Activated CD8-positive, alpha-beta memory T cell treated with anti-CD3 and anti-CD28 coated beads, Interleukin-2, amount 50 U/mL, for 24 hours (primary cell): ENCODE data around the gene ARHGEF17.

Experiments used
- DNase-seq: peaks from one replicate; pipeline ENCODE4 v3.0.0-alpha.2; 2020; ENCODE audit errors: extremely low read depth

The ARHGEF17 gene

DNA sequence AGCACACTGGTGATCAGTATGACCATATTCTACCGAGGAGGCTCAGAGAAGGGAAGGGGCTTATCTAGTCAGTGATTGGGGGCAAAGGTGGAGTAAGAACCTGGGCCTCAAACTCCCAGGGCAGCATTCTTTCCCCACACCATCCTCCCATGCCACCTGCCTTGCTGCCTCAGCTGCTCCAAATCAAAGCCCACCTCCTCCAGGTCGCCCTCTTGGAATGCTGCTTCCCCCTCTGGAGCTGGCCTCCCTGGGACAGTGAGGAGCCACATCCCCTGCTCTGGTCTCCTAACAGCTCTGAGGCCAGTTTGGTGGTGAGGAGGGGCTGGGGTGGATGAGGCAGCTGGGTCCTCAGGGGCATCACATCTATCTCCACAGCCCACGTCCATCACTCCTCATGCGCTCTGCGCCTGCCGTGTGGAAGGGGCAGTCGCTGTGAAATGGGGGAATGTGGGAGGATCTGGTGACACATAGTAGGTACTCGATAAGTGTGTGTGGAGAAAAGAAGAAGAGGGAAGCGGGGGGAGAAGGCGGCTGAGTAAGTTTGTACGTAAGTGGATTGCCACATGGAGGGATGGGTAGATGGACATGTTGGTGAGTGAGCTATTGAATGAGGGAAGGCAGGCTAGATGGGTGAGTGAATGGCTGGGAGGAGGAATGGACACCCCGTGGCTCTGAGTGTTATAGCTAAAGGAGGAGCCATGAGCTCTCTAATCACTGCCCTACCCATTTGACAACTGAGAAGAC lies 16.1 kb upstream of the ARHGEF17 start:
- DNase-seq = no peak

DNA sequence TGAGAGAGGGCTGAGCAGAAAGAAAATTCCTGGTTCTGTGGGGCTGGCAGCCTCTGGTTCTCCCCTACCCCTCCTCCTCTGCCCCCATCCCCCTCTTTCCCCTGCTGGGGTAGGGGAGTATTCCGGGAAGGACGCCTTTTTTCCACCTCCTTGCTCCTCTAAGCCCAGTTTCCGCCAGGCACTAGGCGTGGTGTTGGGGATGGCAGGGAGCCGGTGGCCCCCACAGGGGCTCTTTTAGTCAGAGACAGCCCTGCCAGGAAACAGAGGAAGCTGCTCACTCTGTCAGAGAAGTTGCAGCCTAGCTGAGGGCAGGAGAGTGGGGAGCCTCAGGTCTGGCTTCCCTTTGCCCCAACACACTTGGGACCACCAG lies 15.6 kb upstream of the ARHGEF17 start:
- DNase-seq = no peak

DNA sequence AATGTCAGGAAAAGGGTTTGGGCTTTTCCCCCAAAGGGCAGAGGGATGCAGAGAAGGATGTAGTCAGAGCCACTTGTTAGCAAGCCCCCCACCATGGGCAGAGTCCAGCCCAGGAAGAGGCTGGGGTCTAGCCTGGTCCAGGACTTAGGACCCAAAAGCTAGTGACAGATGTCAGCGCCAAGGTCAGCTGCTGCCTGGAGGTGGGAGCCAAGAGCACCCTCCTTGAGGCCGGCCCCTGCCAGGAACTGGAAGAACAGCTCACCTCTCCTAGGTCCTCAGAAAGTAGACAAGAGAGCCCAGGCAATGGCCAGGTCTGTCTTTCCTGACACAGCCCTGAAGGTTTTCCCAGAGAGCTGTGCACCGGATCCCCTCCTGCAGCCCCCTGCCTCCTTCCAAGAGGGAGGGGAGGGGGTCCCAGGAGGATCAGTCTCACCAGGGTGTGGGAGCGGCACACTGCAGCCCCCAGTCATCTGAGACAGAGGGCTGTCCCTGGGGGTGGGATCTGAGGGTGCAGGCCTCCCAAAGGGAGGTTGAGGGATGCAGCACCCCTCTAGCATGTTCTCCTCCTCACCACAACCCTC lies 14.6 kb upstream of the ARHGEF17 start:
- no peak for DNase-seq

DNA sequence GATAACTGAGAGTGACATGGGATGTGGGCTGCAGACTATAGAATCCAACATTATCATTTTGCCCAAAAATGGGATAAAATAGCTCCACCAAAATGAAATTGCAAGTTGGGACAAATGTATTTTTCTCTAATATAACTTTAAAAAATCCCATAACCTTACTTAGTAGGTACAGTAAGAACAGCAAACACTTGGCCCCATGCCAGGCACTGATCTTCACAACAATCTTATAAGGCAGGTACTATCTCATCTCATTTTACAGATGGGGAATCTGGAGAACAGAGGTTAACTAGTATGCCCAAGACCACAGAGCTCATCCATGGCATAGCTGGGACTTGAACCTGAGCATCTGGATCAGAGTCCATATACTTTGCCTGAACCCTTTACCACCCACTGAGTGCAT lies 13.5 kb upstream of the ARHGEF17 start:
- no peak for DNase-seq

DNA sequence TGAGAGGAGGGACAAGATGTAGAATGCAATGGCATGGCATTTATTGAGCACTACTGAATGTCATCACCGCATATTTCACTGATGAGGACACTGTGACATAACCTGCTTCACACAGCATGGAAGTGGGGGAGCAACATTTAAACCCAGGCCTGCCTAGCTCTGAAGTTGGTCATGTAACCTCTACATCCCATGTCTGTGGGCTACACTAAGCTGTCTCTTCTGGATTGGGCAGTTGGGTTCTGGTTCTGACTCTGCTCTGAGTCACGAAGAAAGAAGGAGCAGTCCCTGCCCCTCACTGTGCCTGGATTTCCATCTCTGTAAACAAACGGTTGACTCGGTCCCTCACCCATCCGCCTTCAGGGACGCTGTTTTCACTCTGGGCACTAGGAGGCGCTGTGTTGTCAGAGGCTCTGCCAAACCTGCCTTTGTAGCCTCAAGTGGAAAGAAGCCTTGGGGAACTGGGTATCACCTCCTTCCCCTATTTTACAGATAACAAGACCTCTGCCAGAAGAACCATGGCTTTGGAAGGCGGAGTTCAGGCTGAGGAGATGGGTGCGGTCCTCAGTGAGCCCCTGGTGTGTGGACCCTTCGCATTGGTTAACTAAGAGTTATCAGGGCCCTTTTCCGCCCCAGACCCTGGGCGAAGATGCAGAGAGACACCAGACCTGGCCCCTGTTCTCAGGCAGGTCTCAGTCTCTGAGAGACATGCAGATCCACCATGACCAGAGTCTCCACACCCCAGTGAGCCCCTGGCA lies 12.7 kb upstream of the ARHGEF17 start:
- peak; percentile 51 for DNase-seq

DNA sequence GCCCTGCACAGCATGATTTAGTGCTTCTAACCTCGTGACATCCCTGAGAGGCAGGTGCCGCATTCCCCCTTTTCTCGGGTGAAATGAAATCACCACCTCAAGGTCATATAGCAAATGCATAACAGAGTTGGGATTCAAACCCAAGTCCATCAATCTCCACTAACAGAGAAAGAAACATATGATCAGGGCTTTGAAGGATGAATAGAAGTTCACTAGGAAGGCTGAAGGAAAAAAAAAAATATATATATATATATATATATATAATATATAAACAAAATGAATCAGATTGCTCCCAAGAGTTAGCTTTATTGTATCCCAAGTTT lies 12.1 kb upstream of the ARHGEF17 start:
- DNase-seq = no peak

DNA sequence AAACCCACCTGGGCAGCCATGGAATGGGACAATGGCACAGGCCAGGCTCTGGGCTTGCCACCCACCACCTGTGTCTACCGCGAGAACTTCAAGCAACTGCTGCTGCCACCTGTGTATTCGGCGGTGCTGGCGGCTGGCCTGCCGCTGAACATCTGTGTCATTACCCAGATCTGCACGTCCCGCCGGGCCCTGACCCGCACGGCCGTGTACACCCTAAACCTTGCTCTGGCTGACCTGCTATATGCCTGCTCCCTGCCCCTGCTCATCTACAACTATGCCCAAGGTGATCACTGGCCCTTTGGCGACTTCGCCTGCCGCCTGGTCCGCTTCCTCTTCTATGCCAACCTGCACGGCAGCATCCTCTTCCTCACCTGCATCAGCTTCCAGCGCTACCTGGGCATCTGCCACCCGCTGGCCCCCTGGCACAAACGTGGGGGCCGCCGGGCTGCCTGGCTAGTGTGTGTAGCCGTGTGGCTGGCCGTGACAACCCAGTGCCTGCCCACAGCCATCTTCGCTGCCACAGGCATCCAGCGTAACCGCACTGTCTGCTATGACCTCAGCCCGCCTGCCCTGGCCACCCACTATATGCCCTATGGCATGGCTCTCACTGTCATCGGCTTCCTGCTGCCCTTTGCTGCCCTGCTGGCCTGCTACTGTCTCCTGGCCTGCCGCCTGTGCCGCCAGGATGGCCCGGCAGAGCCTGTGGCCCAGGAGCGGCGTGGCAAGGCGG lies 11.4 kb upstream of the ARHGEF17 start:
- no peak for DNase-seq

DNA sequence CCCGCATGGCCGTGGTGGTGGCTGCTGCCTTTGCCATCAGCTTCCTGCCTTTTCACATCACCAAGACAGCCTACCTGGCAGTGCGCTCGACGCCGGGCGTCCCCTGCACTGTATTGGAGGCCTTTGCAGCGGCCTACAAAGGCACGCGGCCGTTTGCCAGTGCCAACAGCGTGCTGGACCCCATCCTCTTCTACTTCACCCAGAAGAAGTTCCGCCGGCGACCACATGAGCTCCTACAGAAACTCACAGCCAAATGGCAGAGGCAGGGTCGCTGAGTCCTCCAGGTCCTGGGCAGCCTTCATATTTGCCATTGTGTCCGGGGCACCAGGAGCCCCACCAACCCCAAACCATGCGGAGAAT lies 10.9 kb upstream of the ARHGEF17 start:
- DNase-seq = no peak

DNA sequence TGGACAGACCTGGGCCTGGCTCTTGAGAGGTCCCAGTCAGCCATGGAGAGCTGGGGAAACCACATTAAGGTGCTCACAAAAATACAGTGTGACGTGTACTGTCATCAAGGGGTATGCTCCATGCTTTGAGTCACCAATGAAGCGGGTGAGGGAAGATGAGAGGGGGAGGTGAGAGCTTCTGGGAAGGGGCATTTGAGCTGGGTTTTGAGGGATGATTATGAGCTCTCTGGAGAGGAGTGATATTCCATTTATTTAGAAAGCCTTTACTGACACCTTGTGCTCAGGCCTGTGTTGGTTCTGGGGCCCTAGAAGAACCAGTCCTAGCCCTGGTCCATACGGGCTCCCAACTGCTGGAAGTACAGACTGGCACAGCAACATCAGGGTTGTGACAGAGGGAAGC lies 10.4 kb upstream of the ARHGEF17 start:
- DNase-seq = no peak

DNA sequence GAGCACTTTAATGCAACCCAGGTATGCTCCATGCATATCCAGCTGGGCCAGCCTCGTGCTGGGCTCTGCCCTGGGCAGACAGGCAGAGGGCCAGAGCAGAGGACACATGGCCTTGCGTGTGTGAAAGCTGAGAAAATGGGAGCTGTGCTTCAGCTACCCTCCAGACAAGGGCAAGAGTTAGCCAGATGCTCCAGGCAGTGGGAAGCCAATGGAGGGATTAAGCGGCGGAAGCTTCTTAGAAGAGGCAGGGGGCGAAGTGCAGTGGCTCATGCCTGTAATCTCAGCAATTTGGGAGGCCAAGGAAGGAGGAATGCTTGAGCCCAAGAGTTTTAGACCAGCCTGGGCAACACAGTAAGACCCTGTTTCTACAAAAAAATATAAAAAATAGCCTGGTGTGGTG lies 9.8 kb upstream of the ARHGEF17 start:
- DNase-seq = no peak

DNA sequence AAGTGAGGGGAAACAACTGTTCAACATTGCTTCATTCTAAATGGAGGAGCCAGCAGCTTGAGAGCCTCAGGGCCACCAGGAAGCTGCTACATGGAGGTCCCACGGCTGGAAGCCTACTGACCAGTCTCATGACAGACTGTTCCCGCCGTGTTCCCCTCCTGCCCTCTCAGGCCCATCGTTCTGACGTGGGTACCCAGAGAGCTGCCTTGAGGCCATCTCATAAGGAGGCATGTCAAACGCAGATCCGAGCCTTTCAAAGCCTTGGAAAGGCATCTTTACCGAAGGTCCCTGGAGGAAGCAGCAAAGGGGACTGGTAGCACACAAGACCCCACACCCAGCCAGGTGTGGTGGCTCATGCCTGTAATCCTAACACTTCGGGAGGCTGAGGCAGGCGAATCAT lies 8.3 kb upstream of the ARHGEF17 start:
- no peak for DNase-seq

DNA sequence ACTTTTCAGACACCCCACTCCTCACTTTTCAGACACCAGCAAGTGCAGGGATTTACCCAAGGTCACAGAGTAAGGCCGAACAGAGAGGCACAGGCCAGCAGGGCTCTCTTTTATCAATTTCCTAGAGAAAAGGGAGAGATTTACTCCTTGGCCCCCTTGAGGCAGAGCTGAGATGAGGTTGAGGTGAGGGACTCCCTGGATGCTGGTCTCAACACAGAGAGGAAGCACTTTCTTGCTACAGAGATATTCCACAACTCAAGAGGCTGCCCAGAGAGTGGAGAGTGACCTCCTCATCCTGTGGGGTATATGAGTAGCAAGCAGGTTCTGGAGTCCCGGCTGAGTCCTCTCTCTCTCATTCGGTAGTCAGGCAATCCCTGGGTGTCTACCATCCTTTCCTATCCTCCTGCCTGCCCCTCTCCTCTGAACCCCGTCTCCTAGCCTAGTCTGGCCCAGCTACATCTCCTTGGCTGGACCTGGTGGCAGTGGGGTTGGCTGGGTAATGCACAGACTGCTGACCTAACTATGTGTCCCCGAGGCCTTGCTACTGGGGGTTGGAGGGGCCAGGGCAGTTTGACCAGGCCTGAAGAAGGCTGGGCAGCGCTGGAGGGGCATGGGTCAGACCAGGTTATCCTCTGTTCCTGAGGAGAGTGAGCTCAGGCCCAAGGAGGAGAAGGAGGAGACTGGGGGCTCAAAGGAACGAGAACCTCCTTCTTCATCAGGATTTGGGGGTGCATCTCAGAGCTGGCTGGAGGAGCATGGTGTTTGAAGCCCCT lies 1.8 kb upstream of the ARHGEF17 start:
- DNase-seq = no peak

DNA sequence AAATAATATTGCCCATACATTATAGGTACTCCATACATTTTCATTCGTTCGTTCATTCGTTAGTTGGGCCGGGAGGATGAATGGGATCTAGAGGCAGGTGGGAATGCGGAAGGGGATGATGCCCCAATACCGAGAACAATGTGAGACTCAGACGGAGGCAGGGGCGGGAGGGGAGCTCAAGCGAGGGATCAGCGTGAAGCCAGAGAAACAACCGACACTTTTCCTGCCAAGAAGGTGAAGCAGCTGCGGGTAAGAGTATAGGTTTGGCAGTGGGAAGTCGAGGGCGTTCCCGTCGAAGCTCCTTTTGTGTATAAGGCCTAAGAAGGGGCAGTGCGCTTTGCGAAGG lies 1.1 kb upstream of the ARHGEF17 start:
- DNase-seq = no peak

DNA sequence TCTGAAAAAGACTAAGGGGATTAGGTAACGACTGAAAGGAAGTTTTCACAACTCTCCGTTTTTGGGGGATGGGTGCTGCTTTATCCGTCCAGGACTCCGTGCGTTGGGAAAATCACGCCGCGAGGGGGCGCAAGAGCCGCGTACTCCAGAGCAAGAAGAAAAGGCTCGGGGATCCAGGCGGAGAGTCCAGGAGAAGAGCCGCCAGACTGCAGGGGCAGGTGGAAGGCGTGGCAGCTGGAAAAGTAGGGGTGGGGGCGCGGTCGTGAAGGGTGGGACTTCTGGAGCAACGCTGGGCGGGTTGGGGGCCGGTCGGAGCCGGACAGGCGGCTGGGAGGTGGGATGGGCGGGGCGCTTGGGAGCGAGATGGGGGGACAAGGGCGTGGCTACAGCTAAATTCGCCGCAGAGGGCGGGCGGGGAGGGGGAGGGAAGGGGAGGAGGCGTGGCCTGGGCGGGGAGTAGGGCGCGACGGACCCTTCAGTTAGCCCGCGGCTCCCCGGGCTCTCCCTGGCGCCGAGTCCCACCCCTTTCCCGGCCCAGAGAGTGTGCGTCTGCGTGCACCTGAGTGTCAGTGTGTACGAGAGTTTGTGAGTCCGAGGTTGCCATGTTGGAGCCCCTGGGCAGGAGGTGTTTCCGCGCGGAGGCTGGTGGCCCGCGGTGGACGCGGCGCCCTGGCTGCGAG lies 613 bp upstream of the ARHGEF17 start:
- DNase-seq = peak; percentile 81

DNA sequence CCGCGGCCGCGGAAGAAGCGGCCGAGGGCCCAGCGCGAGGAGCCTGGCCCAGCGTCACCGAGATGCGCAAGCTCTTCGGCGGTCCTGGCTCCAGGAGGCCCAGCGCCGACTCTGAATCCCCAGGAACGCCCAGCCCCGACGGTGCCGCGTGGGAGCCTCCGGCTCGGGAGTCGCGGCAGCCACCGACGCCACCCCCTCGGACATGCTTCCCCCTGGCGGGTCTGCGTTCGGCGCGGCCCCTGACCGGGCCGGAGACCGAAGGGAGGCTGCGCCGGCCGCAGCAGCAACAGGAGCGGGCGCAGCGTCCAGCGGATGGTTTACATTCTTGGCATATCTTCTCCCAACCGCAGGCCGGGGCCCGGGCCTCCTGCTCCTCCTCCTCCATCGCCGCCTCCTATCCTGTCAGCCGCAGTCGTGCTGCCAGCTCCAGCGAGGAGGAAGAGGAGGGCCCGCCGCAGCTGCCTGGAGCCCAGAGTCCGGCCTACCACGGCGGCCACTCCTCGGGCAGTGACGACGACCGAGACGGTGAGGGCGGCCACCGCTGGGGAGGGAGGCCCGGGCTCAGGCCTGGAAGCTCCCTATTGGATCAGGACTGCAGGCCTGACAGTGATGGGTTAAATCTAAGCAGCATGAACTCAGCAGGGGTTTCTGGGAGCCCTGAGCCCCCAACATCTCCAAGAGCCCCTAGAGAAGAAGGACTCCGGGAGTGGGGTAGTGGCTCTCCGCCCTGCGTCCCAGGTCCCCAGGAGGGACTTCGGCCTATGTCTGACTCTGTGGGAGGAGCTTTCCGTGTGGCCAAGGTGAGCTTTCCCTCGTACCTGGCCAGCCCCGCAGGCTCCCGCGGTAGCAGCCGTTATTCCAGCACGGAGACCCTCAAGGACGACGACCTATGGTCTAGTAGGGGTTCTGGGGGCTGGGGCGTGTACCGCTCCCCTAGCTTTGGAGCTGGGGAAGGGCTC lies 1.2 kb downstream of the ARHGEF17 start:
- DNase-seq = no peak

DNA sequence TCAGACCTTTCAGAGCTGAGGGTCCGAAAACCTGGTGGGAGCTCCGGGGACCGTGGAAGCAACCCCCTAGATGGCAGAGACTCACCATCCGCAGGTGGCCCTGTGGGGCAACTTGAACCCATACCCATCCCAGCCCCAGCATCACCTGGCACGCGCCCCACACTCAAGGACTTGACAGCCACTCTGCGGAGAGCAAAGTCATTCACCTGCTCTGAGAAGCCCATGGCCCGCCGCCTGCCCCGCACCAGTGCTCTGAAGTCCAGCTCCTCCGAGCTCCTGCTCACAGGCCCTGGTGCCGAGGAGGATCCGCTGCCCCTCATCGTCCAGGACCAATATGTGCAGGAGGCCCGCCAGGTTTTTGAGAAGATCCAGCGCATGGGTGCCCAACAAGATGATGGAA lies 2.0 kb downstream of the ARHGEF17 start:
- no peak for DNase-seq

DNA sequence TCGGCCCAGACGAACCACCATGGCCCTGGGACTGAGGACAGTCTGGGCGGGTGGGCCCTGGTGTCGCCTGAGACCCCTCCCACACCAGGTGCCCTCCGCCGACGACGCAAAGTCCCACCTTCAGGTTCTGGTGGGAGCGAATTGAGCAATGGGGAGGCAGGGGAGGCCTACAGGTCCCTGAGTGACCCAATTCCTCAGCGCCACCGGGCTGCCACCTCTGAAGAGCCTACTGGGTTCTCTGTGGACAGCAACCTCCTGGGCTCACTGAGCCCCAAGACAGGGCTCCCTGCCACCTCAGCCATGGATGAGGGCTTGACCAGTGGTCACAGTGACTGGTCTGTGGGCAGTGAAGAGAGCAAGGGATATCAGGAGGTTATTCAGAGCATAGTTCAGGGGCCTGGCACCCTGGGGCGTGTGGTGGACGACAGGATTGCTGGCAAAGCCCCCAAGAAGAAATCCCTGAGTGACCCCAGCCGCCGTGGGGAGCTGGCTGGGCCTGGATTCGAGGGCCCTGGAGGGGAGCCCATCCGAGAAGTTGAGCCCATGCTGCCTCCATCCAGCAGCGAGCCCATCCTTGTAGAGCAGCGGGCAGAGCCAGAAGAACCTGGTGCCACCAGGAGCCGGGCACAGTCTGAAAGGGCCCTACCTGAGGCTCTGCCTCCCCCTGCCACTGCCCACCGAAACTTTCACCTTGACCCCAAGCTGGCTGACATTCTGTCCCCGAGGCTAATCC lies 2.8 kb downstream of the ARHGEF17 start:
- no peak for DNase-seq

DNA sequence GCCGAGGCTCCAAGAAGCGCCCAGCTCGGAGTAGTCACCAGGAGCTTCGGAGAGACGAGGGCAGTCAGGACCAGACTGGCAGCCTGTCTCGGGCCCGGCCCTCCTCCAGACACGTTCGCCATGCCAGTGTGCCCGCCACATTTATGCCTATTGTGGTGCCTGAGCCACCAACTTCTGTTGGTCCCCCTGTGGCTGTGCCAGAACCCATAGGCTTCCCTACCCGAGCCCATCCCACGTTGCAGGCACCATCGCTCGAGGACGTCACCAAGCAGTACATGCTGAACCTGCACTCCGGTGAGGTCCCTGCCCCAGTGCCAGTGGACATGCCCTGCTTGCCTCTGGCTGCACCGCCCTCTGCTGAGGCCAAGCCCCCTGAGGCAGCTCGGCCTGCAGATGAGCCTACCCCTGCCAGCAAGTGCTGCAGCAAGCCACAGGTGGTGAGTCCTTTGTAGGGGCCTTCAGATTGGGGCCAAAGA lies 3.4 kb downstream of the ARHGEF17 start:
- no peak for DNase-seq

DNA sequence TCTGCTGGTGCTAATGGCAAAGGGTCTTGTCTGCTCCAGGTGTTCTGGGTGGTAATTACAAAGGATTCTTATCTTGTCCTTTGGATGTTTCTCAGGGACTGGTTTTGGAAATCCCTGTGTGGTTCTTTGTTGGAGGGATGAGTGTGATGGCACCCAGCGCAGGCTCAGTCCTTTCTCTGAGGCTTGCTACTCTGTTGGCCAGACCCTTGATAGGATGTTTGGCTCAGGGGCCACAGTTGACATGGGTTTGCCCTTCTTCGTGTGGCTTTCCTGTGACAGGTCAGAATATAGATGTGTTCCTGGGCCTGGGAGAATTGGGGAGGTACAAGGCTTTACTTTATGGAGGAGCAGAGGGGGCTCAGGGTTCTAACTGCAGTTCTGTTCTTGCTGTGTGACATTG lies 4.0 kb downstream of the ARHGEF17 start:
- DNase-seq = no peak
